Fibroblast of skin of back (primary cell): Measurements from ENCODE around the gene PTGR1.

Source experiments
- DNase-seq: peaks from one replicate; pipeline ENCODE4 v3.0.0-alpha.2; 2013

Gene PTGR1

GRCh38 chr9:111533099-111533790 is 66.2 kb downstream of the PTGR1 start:
- DNase-seq = no peak

DNA sequence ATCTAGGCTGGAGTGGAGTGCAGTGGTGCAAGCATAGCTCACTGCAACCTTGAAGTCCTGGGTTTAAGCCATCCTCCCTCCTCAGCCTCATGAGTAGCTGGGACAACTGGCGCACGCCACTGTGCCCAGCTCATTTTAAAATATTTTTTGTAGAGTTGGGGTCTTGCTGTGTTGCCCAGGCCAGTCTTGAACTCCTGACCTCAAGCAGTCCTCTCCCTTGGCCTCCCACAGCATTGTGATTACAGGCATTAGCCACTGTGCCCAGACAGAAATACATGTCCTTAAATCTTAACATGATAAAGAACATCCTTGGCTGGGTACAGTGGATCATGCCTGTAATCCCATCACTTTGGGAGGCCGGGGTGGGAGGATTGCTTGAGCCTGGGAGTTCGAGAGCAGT is 67.7 kb downstream of the PTGR1 start:
- no peak for DNase-seq

- no peak for DNase-seq
Measured at GRCh38 chr9:111529787-111530186, 69.7 kb downstream of the PTGR1 start.

DNA sequence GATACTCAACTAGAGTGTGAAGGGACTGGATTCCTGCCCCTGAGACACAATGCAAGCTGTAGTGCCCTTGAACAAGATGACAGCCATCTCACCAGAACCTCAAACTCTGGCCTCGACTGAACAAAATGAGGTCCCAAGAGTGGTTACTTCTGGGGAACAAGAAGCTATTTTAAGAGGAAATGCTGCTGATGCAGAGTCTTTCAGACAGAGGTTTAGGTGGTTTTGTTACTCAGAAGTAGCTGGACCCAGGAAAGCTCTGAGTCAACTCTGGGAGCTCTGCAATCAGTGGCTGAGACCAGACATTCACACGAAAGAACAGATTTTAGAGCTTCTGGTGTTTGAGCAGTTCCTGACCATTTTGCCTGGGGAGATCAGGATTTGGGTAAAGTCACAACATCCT is 72.1 kb downstream of the PTGR1 start:
- no peak for DNase-seq

DNA sequence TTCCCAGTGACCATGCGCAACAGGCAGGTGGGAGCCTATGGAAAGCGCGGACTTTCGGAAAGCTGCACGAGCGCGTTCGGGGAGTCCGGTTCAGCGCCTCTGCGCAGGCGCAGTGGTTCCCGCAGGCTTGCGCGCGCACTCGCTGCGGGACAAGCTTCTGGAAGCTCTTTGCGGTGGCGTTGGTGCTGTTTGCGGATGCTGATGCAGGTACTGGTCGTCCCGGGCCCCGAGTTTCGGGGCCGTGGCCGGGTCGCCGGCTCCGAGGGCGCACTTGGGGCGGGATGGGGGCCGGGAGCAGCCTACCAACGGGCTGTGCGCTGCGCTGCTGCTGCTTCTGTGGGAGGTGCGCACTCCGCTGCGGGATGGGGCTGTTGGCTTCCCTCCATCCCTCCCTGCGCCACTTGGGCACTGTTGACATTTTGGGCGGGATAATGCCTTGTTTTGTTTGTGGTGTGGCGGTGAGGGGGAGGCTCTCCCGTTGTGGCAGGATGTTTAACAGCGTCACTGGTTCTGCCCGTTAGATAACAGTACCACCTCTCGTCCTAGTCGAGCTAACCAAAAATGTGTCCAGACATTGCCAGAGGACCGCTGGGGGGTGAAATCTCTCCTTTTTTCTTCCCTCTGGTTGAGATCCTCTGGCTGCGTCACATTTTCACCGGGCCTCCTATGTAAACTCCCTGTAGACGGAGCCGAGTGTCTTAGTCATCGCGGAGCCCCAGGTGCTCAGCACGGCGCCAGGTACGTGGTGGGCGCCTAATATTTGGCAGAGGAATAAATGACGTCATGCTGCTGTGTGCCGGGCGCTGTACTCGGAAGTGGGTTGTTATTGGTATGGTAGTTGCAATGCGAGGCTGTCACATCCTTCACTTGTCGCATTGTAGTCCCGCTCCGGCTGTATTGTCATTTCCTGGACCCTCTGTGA is 74.1 kb downstream of the PTGR1 start, which contains the start of gene ZNF483:
Gene ZNF483, plus strand, starts transcription at position 124 of the 922 bp plus-strand sequence. CDS start 2,217 bp downstream, outside the sequence.
- peak; percentile 64 for DNase-seq

DNA sequence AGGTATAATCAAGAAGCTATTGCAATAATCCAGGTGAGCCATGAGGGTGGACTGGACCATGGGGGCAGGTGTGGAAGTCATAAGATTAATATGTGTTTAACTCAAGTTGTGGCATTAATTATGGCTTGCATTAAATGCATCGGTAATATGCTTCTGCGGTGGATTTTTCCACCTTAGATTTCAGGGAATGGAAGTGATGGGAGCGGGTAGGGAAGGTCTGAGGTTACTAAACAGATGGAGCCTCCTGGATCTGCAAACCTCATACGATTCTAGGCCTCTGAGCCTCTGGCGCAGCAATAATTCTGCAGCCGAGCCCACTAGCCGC is 74.8 kb downstream of the PTGR1 start:
- no peak for DNase-seq

- peak; percentile 12 for DNase-seq
Measured at GRCh38 chr9:111516061-111516465, 83.4 kb downstream of the PTGR1 start.

DNA sequence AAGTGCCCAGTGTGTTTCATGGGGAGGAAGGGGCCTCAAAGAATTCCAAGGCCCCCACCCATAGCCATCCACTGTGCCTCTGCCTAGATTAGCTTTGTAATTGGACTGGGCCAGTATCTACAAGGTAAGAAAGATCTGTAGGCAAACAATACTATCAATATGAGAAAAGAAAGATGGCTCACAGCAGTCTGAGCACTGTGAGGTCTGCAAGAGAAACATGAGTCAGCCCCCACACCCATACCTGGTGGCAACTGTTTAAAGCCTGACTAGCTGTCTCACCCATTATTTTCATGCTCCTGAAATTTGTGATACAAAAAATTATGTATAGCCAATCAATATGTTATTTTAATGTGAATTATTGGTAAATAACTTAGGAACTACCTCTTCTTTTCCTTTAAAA is 84.5 kb downstream of the PTGR1 start:
- DNase-seq = no peak
